ENCODE measurements around the gene SH3PXD2A. TPM values are rescaled to one million over a fixed set of nuclear protein-coding genes. Genes with fewer than 3 reads are reported as not detected.

The SH3PXD2A gene
- total RNA-seq, 1 donor, result 3.1 TPM

GRCh38 chr10:103859161-103860086 is 4.0 kb upstream of the SH3PXD2A start:
- H3K4me1 ChIP-seq (ENCODE audit: insufficient read depth, low read length), result peaks cover 8% of the 10 kb centered on the region
- H3K4me3 ChIP-seq (ENCODE audit: low read length), result no peak overlapping the region
- peaks cover 20% of the 10 kb centered on the region for H3K27me3 ChIP-seq (ENCODE audit: insufficient read depth, low read length)
- no peaks in the 10 kb centered on the region for H3K9me3 ChIP-seq (ENCODE audit: low read depth, low read length)

GRCh38 chr10:103858360-103858759 is 3.0 kb upstream of the SH3PXD2A start:
- Histone ChIP-seq H3K27me3 (ENCODE audit: insufficient read depth, low read length) (peaks cover 30% of the 10 kb centered on the region), H3K4me1 (ENCODE audit: insufficient read depth, low read length) (peaks cover 10% of the 10 kb centered on the region), H3K9me3 (ENCODE audit: low read depth, low read length) (no peaks in the 10 kb centered on the region), H3K4me3 (ENCODE audit: low read length) (no peak overlapping the region)

- Histone ChIP-seq H3K27me3 (ENCODE audit: insufficient read depth, low read length) (peaks cover 37% of the 10 kb centered on the region), H3K9me3 (ENCODE audit: low read depth, low read length) (no peaks in the 10 kb centered on the region)
Measured at GRCh38 chr10:103856797-103857170, 1.4 kb upstream of the SH3PXD2A start.

GRCh38 chr10:103855852-103856796 is 748 bp upstream of the SH3PXD2A start:
- Histone ChIP-seq H3K4me1 (ENCODE audit: insufficient read depth, low read length) (peaks cover 10% of the 10 kb centered on the region), H3K9me3 (ENCODE audit: low read depth, low read length) (no peaks in the 10 kb centered on the region), H3K4me3 (ENCODE audit: low read length) (no peak overlapping the region), H3K27me3 (ENCODE audit: insufficient read depth, low read length) (peaks cover 37% of the 10 kb centered on the region)

More at GRCh38 chr10:103856797-103857170, 1.4 kb upstream of the SH3PXD2A start:
- H3K4me3 ChIP-seq (ENCODE audit: low read length), result no peak overlapping the region
- peaks cover 10% of the 10 kb centered on the region for H3K4me1 ChIP-seq (ENCODE audit: insufficient read depth, low read length)

GRCh38 chr10:103854686-103855391 is 537 bp downstream of the SH3PXD2A start:
- no peak overlapping the region for H3K4me3 ChIP-seq (ENCODE audit: low read length)
- peaks cover 37% of the 10 kb centered on the region for H3K27me3 ChIP-seq (ENCODE audit: insufficient read depth, low read length)
- peaks cover 21% of the 10 kb centered on the region for H3K4me1 ChIP-seq (ENCODE audit: insufficient read depth, low read length)
- no peaks in the 10 kb centered on the region for H3K9me3 ChIP-seq (ENCODE audit: low read depth, low read length)

- H3K4me1 ChIP-seq (ENCODE audit: insufficient read depth, low read length), result peaks cover 24% of the 10 kb centered on the region
- H3K4me3 ChIP-seq (ENCODE audit: low read length), result no peak overlapping the region
- H3K9me3 ChIP-seq (ENCODE audit: low read depth, low read length), result no peaks in the 10 kb centered on the region
- peaks cover 37% of the 10 kb centered on the region for H3K27me3 ChIP-seq (ENCODE audit: insufficient read depth, low read length)
Measured at GRCh38 chr10:103854265-103854685, 1.1 kb downstream of the SH3PXD2A start.

GRCh38 chr10:103853428-103854264 is 1.7 kb downstream of the SH3PXD2A start:
- H3K9me3 ChIP-seq (ENCODE audit: low read depth, low read length), result no peaks in the 10 kb centered on the region
- H3K4me1 ChIP-seq (ENCODE audit: insufficient read depth, low read length), result peaks cover 25% of the 10 kb centered on the region
- H3K27me3 ChIP-seq (ENCODE audit: insufficient read depth, low read length), result peaks cover 37% of the 10 kb centered on the region
- no peak overlapping the region for H3K4me3 ChIP-seq (ENCODE audit: low read length)

- peaks cover 25% of the 10 kb centered on the region for H3K4me1 ChIP-seq (ENCODE audit: insufficient read depth, low read length)
- no peak overlapping the region for H3K4me3 ChIP-seq (ENCODE audit: low read length)
- no peaks in the 10 kb centered on the region for H3K9me3 ChIP-seq (ENCODE audit: low read depth, low read length)
- peaks cover 37% of the 10 kb centered on the region for H3K27me3 ChIP-seq (ENCODE audit: insufficient read depth, low read length)
Measured at GRCh38 chr10:103852856-103853255, 2.5 kb downstream of the SH3PXD2A start.

GRCh38 chr10:103852189-103852711 is 3.1 kb downstream of the SH3PXD2A start:
- H3K4me3 ChIP-seq (ENCODE audit: low read length), result no peak overlapping the region
- no peaks in the 10 kb centered on the region for H3K9me3 ChIP-seq (ENCODE audit: low read depth, low read length)
- H3K27me3 ChIP-seq (ENCODE audit: insufficient read depth, low read length), result peaks cover 37% of the 10 kb centered on the region
- H3K4me1 ChIP-seq (ENCODE audit: insufficient read depth, low read length), result peaks cover 25% of the 10 kb centered on the region

- no peaks in the 10 kb centered on the region for H3K9me3 ChIP-seq (ENCODE audit: low read depth, low read length)
- H3K27me3 ChIP-seq (ENCODE audit: insufficient read depth, low read length), result peaks cover 28% of the 10 kb centered on the region
- H3K4me3 ChIP-seq (ENCODE audit: low read length), result no peak overlapping the region
- H3K4me1 ChIP-seq (ENCODE audit: insufficient read depth, low read length), result peaks cover 29% of the 10 kb centered on the region
Measured at GRCh38 chr10:103851261-103851660, 4.1 kb downstream of the SH3PXD2A start.

- no peak overlapping the region for H3K4me3 ChIP-seq (ENCODE audit: low read length)
- H3K27me3 ChIP-seq (ENCODE audit: insufficient read depth, low read length), result peaks cover 23% of the 10 kb centered on the region
- peaks cover 37% of the 10 kb centered on the region for H3K4me1 ChIP-seq (ENCODE audit: insufficient read depth, low read length)
- no peaks in the 10 kb centered on the region for H3K9me3 ChIP-seq (ENCODE audit: low read depth, low read length)
Measured at GRCh38 chr10:103850572-103850895, 4.8 kb downstream of the SH3PXD2A start.

GRCh38 chr10:103849880-103850571 is 5.3 kb downstream of the SH3PXD2A start:
- H3K27me3 ChIP-seq (ENCODE audit: insufficient read depth, low read length), result peaks cover 23% of the 10 kb centered on the region

GRCh38 chr10:103849212-103849877 is 6.0 kb downstream of the SH3PXD2A start:
- Histone ChIP-seq H3K27me3 (ENCODE audit: insufficient read depth, low read length) (peaks cover 16% of the 10 kb centered on the region), H3K4me3 (ENCODE audit: low read length) (no peak overlapping the region), H3K4me1 (ENCODE audit: insufficient read depth, low read length) (peaks cover 29% of the 10 kb centered on the region), H3K9me3 (ENCODE audit: low read depth, low read length) (no peaks in the 10 kb centered on the region)

More at GRCh38 chr10:103849880-103850571, 5.3 kb downstream of the SH3PXD2A start:
- H3K4me1 ChIP-seq (ENCODE audit: insufficient read depth, low read length), result peaks cover 35% of the 10 kb centered on the region
- H3K4me3 ChIP-seq (ENCODE audit: low read length), result no peak overlapping the region
- H3K9me3 ChIP-seq (ENCODE audit: low read depth, low read length), result no peaks in the 10 kb centered on the region

Data from mononuclear cell (primary cell).